ENCODE measurements around the gene USH1C. TPM values are rescaled to one million over a fixed set of nuclear protein-coding genes. Genes with fewer than 3 reads are reported as not detected.

USH1C gene
- polyA plus RNA-seq, 4 donors, result 1.7 to 71.2 (median 53.8) TPM

- DNase-seq (ENCODE audit: low read depth in 4 of 4, low spot score in 3 of 4), result no peak
Observed at GRCh38 chr11:17571431-17572358, 27.5 kb upstream of the USH1C start.

- no peak for DNase-seq (ENCODE audit: low read depth in 4 of 4, low spot score in 3 of 4)
Observed at GRCh38 chr11:17570034-17570433, 25.8 kb upstream of the USH1C start.

DNA sequence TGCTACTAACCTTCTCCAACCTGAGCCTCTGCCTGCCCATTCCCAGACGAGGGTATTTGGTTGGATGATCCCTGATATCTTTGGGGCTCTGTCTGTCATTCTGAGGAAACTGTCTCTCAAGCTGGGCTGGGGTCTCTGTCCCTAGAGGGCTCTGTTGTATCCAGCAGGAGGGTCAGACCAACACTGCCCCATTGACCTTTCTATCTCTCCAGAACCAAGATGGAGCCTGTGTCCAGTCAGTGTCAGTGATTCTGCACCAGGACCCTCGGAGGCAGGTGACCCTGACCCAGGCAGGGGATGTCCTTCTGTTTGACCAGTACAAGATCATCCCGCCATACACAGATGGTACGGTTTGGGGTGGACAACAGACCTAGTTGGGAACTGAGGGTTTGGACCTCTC, 24.7 kb upstream of the USH1C start:
- no peak for DNase-seq (ENCODE audit: low read depth in 4 of 4, low spot score in 3 of 4)

DNA sequence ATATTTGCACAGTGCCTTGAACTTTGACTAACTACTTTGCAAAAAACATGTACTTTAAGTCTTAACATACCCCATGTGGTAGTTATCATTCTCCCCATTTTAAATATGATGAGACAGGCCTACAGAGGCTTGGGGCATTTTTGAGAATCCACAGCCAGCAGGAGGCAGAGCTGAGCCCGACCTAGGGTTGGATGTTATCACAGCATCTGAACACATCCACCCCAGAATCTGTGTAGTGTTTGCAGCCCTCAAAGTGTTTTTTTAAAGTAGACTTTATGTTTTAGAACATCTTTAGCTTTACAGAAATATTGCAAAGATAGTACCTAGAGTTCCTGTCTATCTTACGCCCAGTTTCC, 20.4 kb upstream of the USH1C start:
- DNase-seq (ENCODE audit: low read depth in 4 of 4, low spot score in 3 of 4), result no peak

DNA sequence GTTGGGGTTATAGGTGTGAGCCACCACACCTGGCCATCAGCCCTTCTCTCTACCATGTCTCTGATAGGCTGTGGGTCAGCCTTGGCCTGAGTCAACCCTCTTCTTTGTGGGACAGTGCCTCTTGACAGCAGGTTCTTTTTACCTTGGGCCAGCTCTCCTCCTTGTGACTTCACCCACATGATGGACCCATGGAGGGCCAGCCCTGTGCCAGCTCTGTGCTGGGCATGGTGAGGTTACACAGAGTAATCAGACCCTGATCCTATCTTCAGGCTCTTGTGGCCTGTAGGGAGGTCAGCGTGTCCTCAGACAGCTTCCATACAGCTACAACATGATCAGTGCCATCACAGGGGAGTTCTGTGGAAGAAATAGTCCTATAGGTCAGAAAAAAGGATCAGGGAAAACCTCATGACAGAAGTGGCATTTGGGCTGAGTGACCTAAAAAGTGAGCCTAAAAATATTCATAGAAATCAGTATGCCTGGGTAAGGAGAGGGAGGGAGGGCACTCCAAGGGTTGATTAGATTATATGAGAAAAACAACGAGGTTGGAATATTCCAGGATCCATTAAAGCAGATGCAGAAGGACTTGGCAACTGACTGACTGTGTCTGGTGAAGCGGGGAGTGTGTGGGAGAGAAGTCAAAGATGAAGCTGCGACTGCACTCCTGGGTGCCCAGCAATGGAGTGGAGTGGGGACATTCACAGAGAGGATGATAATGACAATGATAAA, 19.9 kb upstream of the USH1C start:
- DNase-seq (ENCODE audit: low read depth in 4 of 4, low spot score in 3 of 4), result no peak

DNA sequence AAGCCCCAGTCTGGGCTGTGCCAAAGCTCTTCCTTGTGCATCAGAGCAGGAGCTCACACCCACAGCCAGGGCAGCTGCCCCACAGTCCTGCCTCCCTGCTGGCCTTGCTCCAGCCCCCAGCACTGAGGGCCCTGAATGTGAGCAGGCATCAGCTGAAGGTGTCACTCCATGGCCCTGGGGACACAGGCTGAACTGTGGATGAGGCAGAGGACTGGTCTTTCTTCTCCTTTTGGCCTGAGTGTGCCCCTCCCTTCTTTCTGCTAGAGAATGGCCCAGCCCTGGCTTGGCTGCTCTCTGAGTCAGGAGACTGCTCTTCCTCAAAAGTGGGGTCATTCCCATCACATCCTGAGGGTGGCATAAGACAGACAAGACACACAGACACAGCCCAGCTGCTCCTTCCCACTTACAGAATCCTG, 19.0 kb upstream of the USH1C start:
- no peak for DNase-seq (ENCODE audit: low read depth in 4 of 4, low spot score in 3 of 4)

DNA sequence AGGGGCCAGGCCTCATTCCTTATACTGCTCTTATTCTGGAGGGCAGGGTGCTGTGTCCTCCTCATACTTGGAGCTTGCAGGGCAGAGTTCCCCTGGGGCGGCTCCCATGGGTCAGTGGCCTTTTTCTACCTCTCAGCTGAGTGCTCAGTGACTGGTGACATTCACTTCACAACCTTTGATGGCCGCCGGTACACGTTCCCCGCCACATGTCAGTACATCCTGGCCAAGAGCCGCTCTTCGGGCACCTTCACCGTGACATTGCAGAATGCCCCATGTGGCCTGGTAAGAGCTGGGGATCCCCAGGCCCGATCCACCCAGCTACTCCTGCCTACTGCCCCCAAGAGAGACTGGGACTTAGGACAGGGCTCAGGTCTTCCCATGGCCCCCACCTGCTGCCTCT, 17.3 kb upstream of the USH1C start:
- DNase-seq (ENCODE audit: low read depth in 4 of 4, low spot score in 3 of 4), result no peak

DNA sequence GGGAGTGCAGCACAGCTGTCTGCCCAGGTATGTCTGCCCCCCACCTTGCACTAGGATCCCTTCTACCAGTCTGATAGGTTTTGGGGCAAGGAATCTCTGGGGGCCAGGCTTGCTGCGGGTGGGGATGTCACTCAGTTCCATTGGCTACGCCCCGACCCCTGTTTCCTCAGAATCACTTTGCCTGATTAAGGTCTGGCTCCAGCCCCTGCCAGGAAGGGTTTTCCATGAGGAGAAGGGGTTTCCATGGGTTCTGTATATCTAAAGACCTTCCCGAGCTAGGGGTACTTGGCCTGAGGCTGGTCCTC, 16.8 kb upstream of the USH1C start:
- no peak for DNase-seq (ENCODE audit: low read depth in 4 of 4, low spot score in 3 of 4)

DNA sequence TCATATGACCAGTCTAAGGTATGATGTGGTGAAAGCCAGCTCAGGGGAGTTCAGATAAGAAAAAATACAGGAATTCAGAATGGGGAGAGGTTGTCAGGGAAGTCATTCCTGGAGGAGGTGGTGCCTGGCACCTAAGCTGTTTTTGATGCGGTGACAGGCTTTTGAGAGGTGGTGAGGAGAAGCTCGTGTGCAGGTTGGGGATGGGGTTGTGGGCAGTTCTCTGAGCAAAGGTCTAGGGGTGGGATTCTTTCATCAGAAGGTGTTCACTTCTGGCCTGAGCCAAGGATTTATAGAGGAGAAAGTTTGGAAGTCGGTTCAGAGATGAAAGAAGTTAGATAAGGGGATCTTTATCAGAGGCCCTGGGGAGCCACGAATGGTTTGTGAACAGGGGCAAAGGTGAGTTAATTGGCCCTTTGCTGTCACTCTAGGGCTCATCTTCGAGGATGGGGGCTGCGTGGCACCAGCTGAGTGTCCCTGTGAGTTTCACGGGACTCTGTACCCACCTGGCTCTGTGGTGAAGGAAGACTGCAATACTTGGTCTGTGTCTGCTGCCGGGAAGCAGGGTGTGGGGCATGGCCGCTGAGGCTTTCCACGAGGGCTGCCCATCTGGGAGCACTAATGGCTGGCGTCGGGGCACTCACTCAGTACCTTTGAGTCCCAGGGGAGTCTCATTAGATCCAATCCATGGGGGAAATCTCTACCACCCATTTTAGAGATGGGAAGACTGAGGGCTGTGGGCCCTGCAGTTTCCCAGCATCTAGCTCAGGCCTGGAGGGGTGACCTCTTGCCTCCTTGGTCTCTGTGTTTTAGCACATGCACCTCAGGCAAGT, 16.3 kb upstream of the USH1C start:
- DNase-seq (ENCODE audit: low read depth in 4 of 4, low spot score in 3 of 4), result no peak

DNA sequence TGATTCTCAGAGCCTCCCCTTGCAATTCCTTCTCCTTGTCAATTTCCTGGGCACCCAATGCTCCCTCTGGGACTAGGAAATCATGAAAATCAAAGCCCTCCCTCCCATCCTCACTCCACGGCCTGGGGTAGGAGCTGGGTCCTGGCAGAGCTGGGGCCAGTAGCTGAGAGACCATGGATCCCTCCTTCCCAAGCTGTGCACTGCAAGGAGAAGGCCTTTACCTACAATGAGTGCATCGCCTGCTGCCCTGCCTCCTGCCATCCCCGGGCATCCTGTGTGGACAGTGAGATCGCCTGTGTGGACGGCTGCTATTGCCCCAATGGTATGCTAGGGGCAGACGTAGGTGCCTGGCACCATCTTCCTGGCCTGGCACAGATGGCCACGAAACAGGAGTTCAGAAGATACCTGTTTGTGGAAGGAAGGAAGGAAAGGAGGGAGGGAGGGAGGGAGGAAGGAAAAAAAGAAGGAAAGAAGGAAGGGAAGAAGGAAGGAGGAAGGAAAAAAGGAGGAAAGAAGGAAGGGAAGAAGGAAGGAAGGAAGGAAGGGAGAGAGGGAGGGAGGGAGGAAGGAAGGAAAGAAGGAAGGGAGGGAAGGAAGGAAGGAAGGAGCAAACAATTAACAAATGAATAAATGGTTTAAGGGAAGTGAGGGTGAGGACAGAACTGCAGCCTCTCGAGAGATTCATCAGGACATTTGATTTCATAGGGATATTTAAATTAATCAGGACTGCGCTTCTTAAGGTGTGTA, 15.3 kb upstream of the USH1C start:
- DNase-seq (ENCODE audit: low read depth in 4 of 4, low spot score in 3 of 4), result no peak

DNA sequence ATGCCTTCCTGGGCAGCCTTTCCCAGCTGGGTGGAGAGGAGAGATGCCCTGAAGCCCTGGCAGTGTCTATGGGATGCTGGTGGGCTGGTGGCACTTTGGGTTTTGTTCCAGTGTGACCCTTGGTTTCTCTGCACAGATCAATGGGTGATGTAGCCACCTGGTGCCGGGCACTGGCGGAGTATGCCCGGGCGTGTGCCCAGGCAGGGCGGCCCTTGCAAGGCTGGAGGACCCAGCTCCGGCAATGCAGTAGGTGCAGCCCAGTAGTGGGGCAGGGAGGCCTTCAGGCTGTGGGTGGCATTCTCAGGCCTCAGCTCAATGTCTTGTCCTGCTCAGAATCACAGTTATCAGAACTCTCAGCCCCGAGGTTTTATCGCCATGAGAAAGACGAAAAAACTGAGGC, 14.7 kb upstream of the USH1C start:
- DNase-seq (ENCODE audit: low read depth in 4 of 4, low spot score in 3 of 4), result no peak

DNA sequence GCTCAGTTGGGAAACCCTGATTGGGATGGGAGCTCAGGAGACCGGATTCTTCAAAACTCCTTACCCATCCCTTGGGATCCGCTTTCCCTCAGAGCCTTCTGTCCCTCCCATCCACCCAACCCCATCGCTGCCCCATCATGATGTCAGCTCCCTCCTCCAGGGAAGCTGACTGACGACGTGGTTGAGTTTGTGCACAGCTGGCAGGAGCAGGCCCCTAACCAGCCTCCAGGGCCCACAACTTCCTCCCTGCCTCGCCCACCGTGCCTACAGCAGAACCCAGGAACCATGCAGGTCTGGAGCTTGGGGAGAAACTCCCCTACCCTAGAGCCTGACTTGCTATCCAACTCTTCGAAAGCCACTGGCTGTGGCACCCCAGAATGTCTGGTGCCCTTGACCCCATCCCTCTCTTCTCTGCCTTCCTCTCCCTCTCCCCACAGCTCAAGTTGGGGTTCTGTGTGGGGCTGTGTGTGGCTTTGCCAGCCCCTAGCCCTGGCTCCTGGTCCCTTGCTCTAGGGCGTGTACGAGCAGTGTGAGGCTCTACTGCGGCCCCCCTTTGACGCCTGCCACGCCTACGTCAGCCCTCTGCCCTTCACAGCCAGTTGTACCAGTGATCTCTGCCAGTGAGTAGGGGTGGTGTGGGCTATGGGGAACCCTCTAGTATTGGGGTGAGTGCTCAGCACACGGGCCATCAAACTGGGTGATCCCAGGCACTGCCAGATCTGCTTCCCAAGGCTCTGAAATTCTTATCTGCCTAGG, 14.0 kb upstream of the USH1C start:
- DNase-seq (ENCODE audit: low read depth in 4 of 4, low spot score in 3 of 4), result no peak

DNA sequence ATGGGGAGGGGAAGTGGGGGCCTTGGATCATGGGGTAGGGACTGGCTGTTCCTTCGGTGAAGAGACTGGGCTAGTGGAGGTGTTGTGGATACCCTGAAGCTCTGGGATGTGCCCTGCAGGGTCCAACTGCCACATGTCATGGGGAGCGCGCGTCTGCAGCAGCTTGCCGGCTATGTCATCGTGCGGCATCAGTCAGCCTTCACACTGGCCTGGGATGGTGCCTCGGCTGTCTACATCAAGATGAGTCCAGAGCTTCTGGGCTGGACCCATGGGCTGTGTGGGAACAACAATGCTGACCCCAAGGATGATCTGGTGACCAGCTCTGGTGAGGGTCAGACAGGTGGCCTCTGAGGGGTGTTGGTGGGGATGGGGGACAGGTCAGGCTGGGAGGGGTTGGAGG, 12.8 kb upstream of the USH1C start:
- no peak for DNase-seq (ENCODE audit: low read depth in 4 of 4, low spot score in 3 of 4)

DNA sequence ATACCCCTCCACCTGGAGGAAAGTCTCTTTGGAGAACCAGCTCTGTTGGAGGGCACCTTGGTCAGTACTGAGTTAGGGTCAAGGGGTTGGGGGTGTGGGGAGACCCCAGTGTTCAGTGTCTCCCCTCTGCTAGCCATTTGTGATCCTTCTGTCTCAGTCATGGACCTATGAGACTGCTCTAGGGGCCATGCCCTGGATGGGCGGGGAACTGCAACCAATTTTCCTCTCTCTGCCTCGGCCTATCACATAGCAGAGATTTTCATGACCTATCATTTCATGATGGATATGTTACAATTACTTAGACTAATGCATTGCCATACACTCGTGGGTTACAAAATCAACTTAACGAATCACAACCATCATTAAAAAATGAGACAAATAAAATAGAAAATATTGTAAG, 10.3 kb upstream of the USH1C start:
- DNase-seq (ENCODE audit: low read depth in 4 of 4, low spot score in 3 of 4), result no peak

- no peak for DNase-seq (ENCODE audit: low read depth in 4 of 4, low spot score in 3 of 4)
Observed at GRCh38 chr11:17553249-17553546, 9.0 kb upstream of the USH1C start.

GRCh38 chr11:17552392-17553248, 8.4 kb upstream of the USH1C start:
- DNase-seq (ENCODE audit: low read depth in 4 of 4, low spot score in 3 of 4), result no peak

GRCh38 chr11:17552041-17552355, 7.8 kb upstream of the USH1C start:
- no peak for DNase-seq (ENCODE audit: low read depth in 4 of 4, low spot score in 3 of 4)

GRCh38 chr11:17551347-17552040, 7.3 kb upstream of the USH1C start:
- DNase-seq (ENCODE audit: low read depth in 4 of 4, low spot score in 3 of 4), result no peak

All from left renal pelvis (tissue), 4 donors.